GM19328 (cell line): ENCODE results near the gene TAGLN2.

Experiments used
- ATAC-seq: cut with Tn5 transposase; IDR thresholded peaks from one replicate; pipeline ENCODE4 v1.9.1; 2021; ENCODE audit warnings: mild to moderate bottlenecking, moderate library complexity; ENCODE audit not compliant: unreplicated experiment

The TAGLN2 gene

DNA sequence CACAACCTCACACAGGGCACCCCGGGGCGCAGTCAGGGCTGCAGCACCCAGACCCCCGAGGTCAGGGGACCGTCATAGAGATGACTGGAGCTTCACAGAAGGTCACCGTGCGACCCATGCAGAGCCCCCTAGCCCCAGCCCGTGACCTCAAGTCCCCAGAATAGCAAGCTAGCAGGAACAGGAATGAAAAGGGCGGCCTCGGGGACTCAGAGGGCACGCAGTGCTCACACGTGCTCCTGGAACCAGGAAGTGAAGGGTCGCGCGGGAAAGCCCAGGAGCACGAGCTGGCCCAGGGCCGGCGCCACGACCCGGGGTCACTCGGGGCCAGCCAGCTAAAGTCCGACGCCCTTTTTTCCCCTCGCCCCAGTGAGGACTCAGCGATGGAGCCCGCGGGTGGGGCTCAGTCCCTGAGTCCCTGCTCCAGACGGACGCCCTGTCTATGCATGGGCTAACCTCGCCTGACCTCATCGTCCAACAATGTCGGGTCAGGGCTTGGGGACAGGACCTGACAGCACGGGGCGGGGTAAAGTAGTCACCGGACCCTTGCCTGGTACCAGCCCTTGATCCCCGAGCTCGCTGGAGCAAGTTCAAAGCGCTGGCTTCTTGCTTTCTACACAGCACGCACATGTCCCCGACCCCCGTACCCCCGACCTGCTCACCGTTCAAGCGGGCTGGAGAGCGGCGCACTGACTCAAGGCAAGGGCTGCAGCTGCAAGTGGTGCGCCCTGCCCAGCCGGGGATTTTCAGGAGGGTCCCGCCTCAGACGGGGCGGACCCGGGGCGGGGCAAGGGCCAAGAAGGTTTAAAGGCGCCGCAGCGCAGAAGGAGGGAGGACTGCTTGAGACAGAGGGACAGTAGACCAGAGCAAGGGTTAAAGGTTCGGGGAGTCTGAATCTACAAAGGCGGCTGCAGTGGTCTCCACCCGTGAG is at the start of gene TAGLN2:
Gene TAGLN2 (minus strand): TSS at position 717 of the 928 bp plus-strand sequence. CDS start 4,998 bp downstream, outside the sequence.
- peak; percentile 53 for ATAC-seq

DNA sequence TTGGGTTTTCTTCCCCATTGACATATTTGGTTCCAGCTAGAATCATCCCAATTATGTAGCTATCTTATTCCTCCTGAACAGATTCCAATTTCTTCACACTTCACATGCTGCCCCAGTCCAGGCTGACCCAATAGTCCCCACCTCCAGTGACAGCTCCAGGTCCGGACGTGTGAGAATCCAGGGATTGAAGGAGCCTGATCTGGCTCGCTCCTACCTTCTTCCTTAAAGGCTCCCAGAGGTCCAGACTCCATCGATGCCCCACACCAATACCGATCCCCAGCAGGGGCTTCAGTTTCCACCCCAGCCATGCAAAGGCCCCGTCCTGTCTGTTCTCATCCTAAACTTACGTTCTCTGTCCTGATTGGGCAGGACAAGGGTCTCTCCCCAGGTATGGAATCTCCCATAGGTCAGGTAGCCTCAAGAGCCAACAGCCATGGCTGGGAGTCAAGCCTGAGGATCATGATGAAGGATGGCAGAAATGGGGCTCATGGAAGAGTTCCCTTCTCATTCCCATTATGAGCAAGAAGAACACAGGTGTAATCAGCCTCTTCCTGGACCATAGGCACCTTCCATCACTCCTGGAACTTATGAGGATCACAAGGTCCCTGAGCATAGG is 49.2 kb upstream of the TAGLN2 start:
- no peak for ATAC-seq

- ATAC-seq = no peak
Observed at GRCh38 chr1:159973350-159973940, 48.1 kb upstream of the TAGLN2 start.

GRCh38 chr1:159972443-159973205 is 47.3 kb upstream of the TAGLN2 start:
- no peak for ATAC-seq

- ATAC-seq = no peak
Observed at GRCh38 chr1:159970932-159971342, 45.6 kb upstream of the TAGLN2 start.

DNA sequence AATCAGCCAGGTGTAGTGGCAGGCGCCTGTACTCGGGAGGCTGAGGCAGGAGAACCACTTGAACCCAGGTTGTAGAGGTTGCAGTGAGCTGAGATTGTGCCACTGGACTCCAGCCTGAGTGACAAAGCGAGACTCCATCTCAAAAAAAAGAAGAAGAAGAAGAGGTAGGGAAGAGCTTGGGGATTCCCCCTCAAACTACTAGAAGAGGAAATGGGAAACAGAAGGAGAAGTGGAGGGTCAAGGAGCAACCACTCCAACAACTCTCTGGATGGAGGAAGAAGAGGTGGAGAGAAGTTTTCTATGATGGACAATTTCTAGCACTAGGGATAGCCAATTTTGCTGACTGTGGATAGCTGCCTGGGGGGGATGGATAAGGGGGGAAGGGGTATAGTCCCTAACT is 43.6 kb upstream of the TAGLN2 start:
- ATAC-seq = no peak

GRCh38 chr1:159965263-159965662 is 40.0 kb upstream of the TAGLN2 start:
- no peak for ATAC-seq

GRCh38 chr1:159964144-159964543 is 38.8 kb upstream of the TAGLN2 start:
- no peak for ATAC-seq

DNA sequence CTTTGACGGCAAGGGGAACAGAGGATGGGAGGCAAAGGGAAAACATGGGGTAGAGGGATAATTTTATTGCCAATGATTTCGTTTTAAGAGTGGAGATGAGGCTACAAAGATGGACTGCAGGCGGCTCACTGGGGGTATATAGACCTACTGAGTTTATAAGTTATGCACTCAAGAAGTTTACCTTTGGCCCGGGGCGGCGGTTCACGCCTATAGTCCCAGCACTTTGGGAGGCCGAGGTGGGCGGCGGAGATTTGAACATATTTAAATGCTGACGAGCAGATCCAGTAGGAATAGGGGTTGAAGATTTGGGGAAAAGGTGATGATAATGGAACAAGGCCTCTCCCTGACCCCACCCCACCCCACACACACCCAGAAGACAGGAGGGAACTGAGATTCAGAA is 36.9 kb upstream of the TAGLN2 start:
- ATAC-seq = no peak

- ATAC-seq = no peak
Observed at GRCh38 chr1:159961636-159962035, 36.3 kb upstream of the TAGLN2 start.

- ATAC-seq = no peak
Observed at GRCh38 chr1:159960721-159961381, 35.5 kb upstream of the TAGLN2 start.

GRCh38 chr1:159959451-159959850 is 34.1 kb upstream of the TAGLN2 start:
- no peak for ATAC-seq

DNA sequence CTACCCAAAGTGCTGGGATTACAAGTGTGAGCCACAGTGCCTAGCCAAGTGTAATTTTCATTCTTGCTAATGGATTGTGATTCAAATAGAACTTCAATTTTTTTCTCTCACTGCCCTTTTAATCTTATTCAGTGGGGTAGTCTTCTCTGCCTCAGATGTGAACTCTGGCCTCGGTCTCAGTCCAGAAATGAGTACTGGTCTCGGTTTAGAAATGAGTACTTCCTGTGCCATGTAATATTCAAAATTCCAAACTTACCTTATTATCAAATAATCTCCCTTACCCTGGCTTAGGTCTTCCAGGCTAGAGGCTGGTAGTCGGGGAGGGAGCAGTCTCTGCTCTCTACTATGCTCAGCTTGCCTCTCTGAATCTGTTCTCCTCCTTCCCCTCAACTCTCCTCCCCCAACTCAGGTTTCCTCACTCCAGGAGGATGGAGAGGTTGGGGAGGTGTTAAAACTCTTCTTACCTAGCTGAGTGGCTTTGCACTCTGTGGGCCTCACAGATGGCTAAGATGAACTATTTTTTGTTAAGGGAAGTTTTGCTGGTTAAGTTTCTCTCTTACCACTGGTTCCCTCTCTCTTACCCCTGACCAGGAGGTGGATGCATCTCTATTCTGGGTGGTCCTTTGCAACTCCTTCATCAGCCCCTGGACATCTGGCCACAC is 33.5 kb upstream of the TAGLN2 start:
- ATAC-seq = no peak

- ATAC-seq = no peak
Observed at GRCh38 chr1:159957824-159958268, 32.5 kb upstream of the TAGLN2 start.

DNA sequence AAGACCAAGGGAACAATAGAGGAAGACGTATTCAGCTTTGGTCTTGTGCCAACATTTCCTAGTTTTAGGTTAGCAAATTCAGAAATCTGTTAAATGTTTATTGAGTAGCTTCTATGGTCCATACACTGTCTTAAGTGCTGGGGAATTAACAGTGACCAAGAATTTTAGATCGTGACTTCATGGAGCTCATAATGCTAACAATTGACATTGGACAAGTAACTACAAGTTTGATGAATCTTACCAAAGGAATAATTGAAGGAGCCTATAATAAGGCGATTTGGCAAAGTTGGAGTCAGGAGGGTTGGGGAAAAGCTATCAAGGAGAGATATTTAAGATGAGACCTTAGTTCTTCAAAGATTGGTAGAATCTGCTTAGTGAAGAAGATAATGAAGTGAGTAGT is 30.1 kb upstream of the TAGLN2 start:
- no peak for ATAC-seq

GRCh38 chr1:159953536-159954515 is 28.5 kb upstream of the TAGLN2 start, which contains the start of gene SLAMF9:
TSS of gene SLAMF9 (minus strand) at chr1:159954237. CDS start at chr1:159954137, 100 bp downstream.
- ATAC-seq = no peak

- no peak for ATAC-seq
Observed at GRCh38 chr1:159952932-159953331, 27.6 kb upstream of the TAGLN2 start.

- ATAC-seq = no peak
Observed at GRCh38 chr1:159951551-159951950, 26.2 kb upstream of the TAGLN2 start.

DNA sequence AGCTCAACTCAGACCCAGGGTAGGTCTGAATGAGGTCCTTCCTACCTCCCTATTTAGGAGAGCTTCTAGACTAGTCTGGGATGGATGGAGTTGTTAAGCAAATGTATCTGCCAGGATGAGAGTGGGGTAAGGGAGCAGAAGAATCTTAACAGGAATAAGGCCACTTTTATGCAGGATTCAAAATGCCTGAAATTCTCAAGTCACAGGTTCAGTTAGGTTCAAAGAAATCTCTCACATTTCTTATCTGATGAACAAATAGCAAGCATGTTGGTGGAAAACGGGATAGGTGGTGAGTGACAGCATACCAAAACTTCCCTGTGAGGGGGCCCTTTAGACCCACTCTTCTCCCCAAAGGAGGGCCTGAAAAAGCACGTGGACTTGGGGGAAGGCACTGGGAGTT is 25.7 kb upstream of the TAGLN2 start:
- ATAC-seq = no peak
